PC-3 (cell line): ENCODE measurements around the gene KRTDAP.
"Not testable (repeated sequence)": the region's sequence is repeated elsewhere in the genome, so short reads cannot be mapped to it uniquely, and the experiment has no call there.

Experiments used
- CTCF ChIP-seq: fragments of 300-600 bp; sonication (generic); conservative IDR thresholded peaks from 2 replicates; pipeline ENCODE4 v1.5.1; 2017; ENCODE audit warnings: antibody characterized with exemption, low read depth, mild to moderate bottlenecking, low read length
- EZH2 ChIP-seq: fragments of 300-600 bp; sonication (generic); IDR thresholded peaks from one replicate; pipeline ENCODE4 v1.6.1; 2017; ENCODE audit warnings: antibody characterized with exemption, mild to moderate bottlenecking, low read length; ENCODE audit not compliant: unreplicated experiment

GRCh38 chr19:35462956-35463355, 27.3 kb downstream of the KRTDAP start:
- TF ChIP-seq CTCF, EZH2: not testable (repeated sequence)
